ENCODE results near the gene PLEKHG2. TPM values are rescaled to one million over a fixed set of nuclear protein-coding genes. Genes with fewer than 3 reads are reported as not detected.

The PLEKHG2 gene
- total RNA-seq, 2 experiments from 2014 or later, result 30.4 to 65.9 TPM

GRCh38 chr19:39386557-39386956 is 25.9 kb upstream of the PLEKHG2 start:
- TF ChIP-seq CTCF (conservative IDR thresholded peaks at IDR 0.05; ENCODE audit: low read length) (no peak), EZH2phosphoT487 (IDR thresholded peaks at IDR 0.05; ENCODE audit: borderline replicate concordance, low read depth, low read length) (no peak)
- Histone ChIP-seq H3K36me3 (ENCODE audit: insufficient read depth, low read length) (peaks cover 71% of the 10 kb centered on the region), H3K79me2 (ENCODE audit: insufficient read depth, low read depth, low read length) (peaks cover 13% of the 10 kb centered on the region; the same call in 1 of the 2 replicates), H3K9me2 (ENCODE audit: insufficient read depth, low read length) (no peaks in the 10 kb centered on the region), H4K20me1 (ENCODE audit: insufficient read depth, low read length) (0 out of 2 replicates have a peak, but pooled peaks cover 3% of the 10 kb centered on the region), H3K9me3 (ENCODE audit: low read length) (no peaks in the 10 kb centered on the region), H3K4me1 (ENCODE audit: insufficient read depth, low read length, poor library complexity, severe bottlenecking) (peaks cover 10% of the 10 kb centered on the region), H3K27ac (ENCODE audit: low read depth, low read length, poor library complexity, severe bottlenecking) (no peak overlapping the region), H2AFZ (ENCODE audit: low read length) (no peak overlapping the region), H3K4me2 (ENCODE audit: low read length) (no peak overlapping the region), H3K4me3 (ENCODE audit: low read depth, low read length, poor library complexity, severe bottlenecking) (no peak overlapping the region)
- POLR2A ChIA-PET, result interaction anchor here (0.6 kb wide), 1 partner anchor 1383 kb away, joined by 3 read pairs; no protein-coding TSS in a partner anchor
- BruUV-seq (replicated peaks), result no TSS peak
- CTCF ChIA-PET (ENCODE audit: unreplicated experiment), result no interaction called here
- no peak for DNase-seq (ENCODE audit: low spot score)
- intact Hi-C loops (cut with micrococcal nuclease; ENCODE audit: unreplicated experiment), result no loop called here

GRCh38 chr19:39388657-39389056 is 23.8 kb upstream of the PLEKHG2 start:
- no peak overlapping the region for H3K4me2 ChIP-seq (ENCODE audit: low read length)
- BruUV-seq (replicated peaks), result TSS peak; percentile 75
- ChIA-PET POLR2A (no interaction called here), CTCF (ENCODE audit: unreplicated experiment) (no interaction called here)
- peaks cover 25% of the 10 kb centered on the region for H3K79me2 ChIP-seq (ENCODE audit: insufficient read depth, low read depth, low read length)
- no peak for DNase-seq (ENCODE audit: low spot score)
- H3K4me3 ChIP-seq (ENCODE audit: low read depth, low read length, poor library complexity, severe bottlenecking), result no peak overlapping the region
- 0 out of 2 replicates have a peak, but pooled peaks cover 2% of the 10 kb centered on the region for H4K20me1 ChIP-seq (ENCODE audit: insufficient read depth, low read length)
- H3K27ac ChIP-seq (ENCODE audit: low read depth, low read length, poor library complexity, severe bottlenecking), result no peak overlapping the region
- no peaks in the 10 kb centered on the region for H3K9me3 ChIP-seq (ENCODE audit: low read length)
- no peaks in the 10 kb centered on the region for H3K9me2 ChIP-seq (ENCODE audit: insufficient read depth, low read length)
- peaks cover 23% of the 10 kb centered on the region for H3K4me1 ChIP-seq (ENCODE audit: insufficient read depth, low read length, poor library complexity, severe bottlenecking)
- H2AFZ ChIP-seq (ENCODE audit: low read length), result no peak overlapping the region
- TF ChIP-seq CTCF (conservative IDR thresholded peaks at IDR 0.05; ENCODE audit: low read length), result no peak
- no peak for TF ChIP-seq EZH2phosphoT487 (IDR thresholded peaks at IDR 0.05; ENCODE audit: borderline replicate concordance, low read depth, low read length)
- peaks cover 60% of the 10 kb centered on the region for H3K36me3 ChIP-seq (ENCODE audit: insufficient read depth, low read length)
- intact Hi-C loops (cut with micrococcal nuclease; ENCODE audit: unreplicated experiment), result no loop called here

GRCh38 chr19:39389631-39390414 is 22.6 kb upstream of the PLEKHG2 start:
- Histone ChIP-seq H3K9me3 (ENCODE audit: low read length) (no peaks in the 10 kb centered on the region), H3K4me1 (ENCODE audit: insufficient read depth, low read length, poor library complexity, severe bottlenecking) (peaks cover 24% of the 10 kb centered on the region), H4K20me1 (ENCODE audit: insufficient read depth, low read length) (no peaks in the 10 kb centered on the region), H3K4me3 (ENCODE audit: low read depth, low read length, poor library complexity, severe bottlenecking) (peak overlapping the region; percentile 86), H3K9me2 (ENCODE audit: insufficient read depth, low read length) (no peaks in the 10 kb centered on the region), H3K4me2 (ENCODE audit: low read length) (peak overlapping the region; percentile 83), H3K27ac (ENCODE audit: low read depth, low read length, poor library complexity, severe bottlenecking) (peak overlapping the region; percentile 84), H3K36me3 (ENCODE audit: insufficient read depth, low read length) (peaks cover 59% of the 10 kb centered on the region), H3K79me2 (ENCODE audit: insufficient read depth, low read depth, low read length) (peaks cover 25% of the 10 kb centered on the region), H2AFZ (ENCODE audit: low read length) (no peak overlapping the region)
- intact Hi-C loops (cut with micrococcal nuclease; ENCODE audit: unreplicated experiment), result loop anchor here (2.0 kb wide), 1 partner anchor 143 kb away; the partner anchor contains the start of gene EID2B
- BruUV-seq (replicated peaks), result no TSS peak
- ChIA-PET CTCF (ENCODE audit: unreplicated experiment) (no interaction called here), POLR2A (interaction anchor here (1.0 to 2.0 kb wide), 2 partner anchors 46 to 53 kb away, joined by 3 to 6 read pairs; partner anchors contain the start of gene RPS16)
- no peak for DNase-seq (ENCODE audit: low spot score)
- TF ChIP-seq CTCF (conservative IDR thresholded peaks at IDR 0.05; ENCODE audit: low read length) (no peak), EZH2phosphoT487 (IDR thresholded peaks at IDR 0.05; ENCODE audit: borderline replicate concordance, low read depth, low read length) (no peak)

All from OCI-LY7 (cell line).